ENCODE measurements around the gene ATAD3B.
"Not testable (repeated sequence)": the region's sequence is repeated elsewhere in the genome, so short reads cannot be mapped to it uniquely, and the experiment has no call there.

Gene ATAD3B

DNA sequence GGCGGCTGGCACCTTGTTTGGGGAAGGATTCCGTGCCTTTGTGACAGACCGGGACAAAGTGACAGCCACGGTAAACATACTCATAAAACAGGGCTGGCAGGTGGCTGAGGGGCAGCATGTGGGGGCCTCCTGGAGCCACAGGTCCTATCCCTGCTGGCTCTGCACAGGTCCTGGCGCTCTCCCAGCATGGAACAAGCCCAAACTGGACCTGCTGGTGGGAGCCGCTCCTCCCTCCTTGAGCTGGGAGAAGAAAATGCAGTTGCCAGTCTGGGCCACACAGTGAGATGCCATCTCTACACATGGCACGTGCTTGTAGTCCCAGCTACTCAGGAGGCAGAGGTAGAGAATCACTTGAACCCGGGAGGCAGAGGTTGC, 19.2 kb upstream of the ATAD3B start:
- H3K56ac ChIP-seq (ENCODE audit: low read length); H2BK15ac ChIP-seq (replicated peaks; ENCODE audit: low read depth); H3K4me1 ChIP-seq (ENCODE audit: control insufficient read depth, low read depth, low read length); H3K18ac ChIP-seq (ENCODE audit: low read length); H3K4me2 ChIP-seq (ENCODE audit: low read length); H3K36me3 ChIP-seq (ENCODE audit: control insufficient read depth, insufficient read depth, low read length); H3K27ac ChIP-seq (ENCODE audit: low read depth, low read length); H2BK5ac ChIP-seq (ENCODE audit: low read length); H3K4me3 ChIP-seq (ENCODE audit: low read length); H2AK5ac ChIP-seq (ENCODE audit: low read length); H4K8ac ChIP-seq (ENCODE audit: low read depth, low read length); H3K79me2 ChIP-seq (ENCODE audit: control insufficient read depth, insufficient read depth, low read length); H3K9ac ChIP-seq (ENCODE audit: low read length); H4K5ac ChIP-seq (ENCODE audit: low read length); H3K27me3 ChIP-seq (ENCODE audit: insufficient read depth, low read length, poor library complexity); H3K79me1 ChIP-seq (ENCODE audit: low read length); DNase-seq; H3K4ac ChIP-seq (ENCODE audit: low read depth, low read length); H2BK120ac ChIP-seq (ENCODE audit: low read depth, low read length); H3K23ac ChIP-seq (ENCODE audit: low read length): not testable (repeated sequence)
- WGBS (ENCODE audit: extremely low coverage, insufficient coverage, low lambda C conversion rate), result no CpG with 5 or more reads among the region's 8 CpGs

- Histone ChIP-seq H3K36me3 (ENCODE audit: control insufficient read depth, insufficient read depth, low read length) (no peaks in the 10 kb centered on the region), H3K9ac (ENCODE audit: low read length) (no peak overlapping the region), H3K4ac (ENCODE audit: low read depth, low read length) (no peak overlapping the region), H4K5ac (ENCODE audit: low read length) (no peak overlapping the region), H2BK5ac (ENCODE audit: low read length) (no peak overlapping the region), H3K56ac (ENCODE audit: low read length) (no peak overlapping the region), H4K8ac (ENCODE audit: low read depth, low read length) (no peak overlapping the region), H2AK5ac (ENCODE audit: low read length) (no peak overlapping the region), H2BK15ac (replicated peaks; ENCODE audit: low read depth) (no peak overlapping the region), H3K27ac (ENCODE audit: low read depth, low read length) (no peak overlapping the region), H3K23ac (ENCODE audit: low read length) (no peak overlapping the region), H3K4me1 (ENCODE audit: control insufficient read depth, low read depth, low read length) (no peaks in the 10 kb centered on the region), H3K18ac (ENCODE audit: low read length) (no peak overlapping the region), H3K4me3 (ENCODE audit: low read length) (no peak overlapping the region), H3K79me1 (ENCODE audit: low read length) (no peaks in the 10 kb centered on the region), H3K79me2 (ENCODE audit: control insufficient read depth, insufficient read depth, low read length) (no peaks in the 10 kb centered on the region), H3K27me3 (ENCODE audit: insufficient read depth, low read length, poor library complexity) (no peaks in the 10 kb centered on the region), H2BK120ac (ENCODE audit: low read depth, low read length) (no peak overlapping the region), H3K4me2 (ENCODE audit: low read length) (no peak overlapping the region)
- DNase-seq, result no peak
- WGBS (ENCODE audit: extremely low coverage, insufficient coverage, low lambda C conversion rate), result no CpG with 5 or more reads among the region's 16 CpGs
Observed at GRCh38 chr1:1452882-1453281, 18.7 kb upstream of the ATAD3B start.

GRCh38 chr1:1454286-1455056, 17.1 kb upstream of the ATAD3B start:
- not testable (repeated sequence) for H2BK120ac ChIP-seq (ENCODE audit: low read depth, low read length); H3K79me2 ChIP-seq (ENCODE audit: control insufficient read depth, insufficient read depth, low read length); H3K36me3 ChIP-seq (ENCODE audit: control insufficient read depth, insufficient read depth, low read length); H3K56ac ChIP-seq (ENCODE audit: low read length); H3K9ac ChIP-seq (ENCODE audit: low read length); H4K8ac ChIP-seq (ENCODE audit: low read depth, low read length); H3K27me3 ChIP-seq (ENCODE audit: insufficient read depth, low read length, poor library complexity); H2AK5ac ChIP-seq (ENCODE audit: low read length); H2BK15ac ChIP-seq (replicated peaks; ENCODE audit: low read depth); H3K23ac ChIP-seq (ENCODE audit: low read length); H3K4me2 ChIP-seq (ENCODE audit: low read length); H3K18ac ChIP-seq (ENCODE audit: low read length); H2BK5ac ChIP-seq (ENCODE audit: low read length); H3K79me1 ChIP-seq (ENCODE audit: low read length); H3K27ac ChIP-seq (ENCODE audit: low read depth, low read length); H3K4ac ChIP-seq (ENCODE audit: low read depth, low read length); H4K5ac ChIP-seq (ENCODE audit: low read length); DNase-seq; H3K4me3 ChIP-seq (ENCODE audit: low read length); H3K4me1 ChIP-seq (ENCODE audit: control insufficient read depth, low read depth, low read length)
- no CpG with 5 or more reads among the region's 41 CpGs for WGBS (ENCODE audit: extremely low coverage, insufficient coverage, low lambda C conversion rate)

DNA sequence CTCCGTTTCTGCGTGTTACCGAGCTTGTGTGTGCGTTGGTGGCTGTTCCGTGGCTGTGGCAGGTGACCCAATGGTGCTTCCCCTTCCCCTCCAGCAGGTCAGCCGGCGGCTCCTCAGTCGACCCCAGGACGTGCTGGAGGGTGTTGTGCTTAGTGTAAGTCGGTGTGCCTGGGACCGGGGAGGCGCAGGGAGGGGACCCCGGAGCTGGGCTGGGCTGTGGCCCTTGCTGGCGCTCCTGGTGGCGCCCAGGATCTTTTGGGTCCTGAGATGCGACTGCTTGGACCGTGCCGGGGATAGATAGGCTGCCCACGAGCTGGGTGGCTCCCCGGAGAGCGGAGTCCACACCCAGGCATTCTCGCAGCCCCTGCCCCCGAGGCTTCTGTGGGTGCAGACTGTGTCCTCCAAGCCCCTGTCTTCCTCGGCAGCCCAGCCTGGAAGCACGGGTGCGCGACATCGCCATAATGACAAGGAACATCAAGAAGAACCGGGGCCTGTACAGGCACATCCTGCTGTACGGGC, 16.1 kb upstream of the ATAD3B start:
- no peaks in the 10 kb centered on the region for H3K79me1 ChIP-seq (ENCODE audit: low read length)
- DNase-seq, result no peak
- no peak overlapping the region for H2BK15ac ChIP-seq (replicated peaks; ENCODE audit: low read depth)
- no peak overlapping the region for H3K23ac ChIP-seq (ENCODE audit: low read length)
- no peaks in the 10 kb centered on the region for H3K27me3 ChIP-seq (ENCODE audit: insufficient read depth, low read length, poor library complexity)
- H3K79me2 ChIP-seq (ENCODE audit: control insufficient read depth, insufficient read depth, low read length), result no peaks in the 10 kb centered on the region
- no peak overlapping the region for H2AK5ac ChIP-seq (ENCODE audit: low read length)
- H2BK5ac ChIP-seq (ENCODE audit: low read length), result no peak overlapping the region
- no peaks in the 10 kb centered on the region for H3K4me1 ChIP-seq (ENCODE audit: control insufficient read depth, low read depth, low read length)
- H4K8ac ChIP-seq (ENCODE audit: low read depth, low read length), result no peak overlapping the region
- no peak overlapping the region for H3K9ac ChIP-seq (ENCODE audit: low read length)
- H3K56ac ChIP-seq (ENCODE audit: low read length), result no peak overlapping the region
- no peak overlapping the region for H3K4me2 ChIP-seq (ENCODE audit: low read length)
- H3K4me3 ChIP-seq (ENCODE audit: low read length), result no peak overlapping the region
- H3K36me3 ChIP-seq (ENCODE audit: control insufficient read depth, insufficient read depth, low read length), result no peaks in the 10 kb centered on the region
- WGBS (ENCODE audit: extremely low coverage, insufficient coverage, low lambda C conversion rate), result no CpG with 5 or more reads among the region's 30 CpGs
- H3K4ac ChIP-seq (ENCODE audit: low read depth, low read length), result no peak overlapping the region
- H3K18ac ChIP-seq (ENCODE audit: low read length), result no peak overlapping the region
- H4K5ac ChIP-seq (ENCODE audit: low read length), result no peak overlapping the region
- H2BK120ac ChIP-seq (ENCODE audit: low read depth, low read length), result no peak overlapping the region
- no peak overlapping the region for H3K27ac ChIP-seq (ENCODE audit: low read depth, low read length)

DNA sequence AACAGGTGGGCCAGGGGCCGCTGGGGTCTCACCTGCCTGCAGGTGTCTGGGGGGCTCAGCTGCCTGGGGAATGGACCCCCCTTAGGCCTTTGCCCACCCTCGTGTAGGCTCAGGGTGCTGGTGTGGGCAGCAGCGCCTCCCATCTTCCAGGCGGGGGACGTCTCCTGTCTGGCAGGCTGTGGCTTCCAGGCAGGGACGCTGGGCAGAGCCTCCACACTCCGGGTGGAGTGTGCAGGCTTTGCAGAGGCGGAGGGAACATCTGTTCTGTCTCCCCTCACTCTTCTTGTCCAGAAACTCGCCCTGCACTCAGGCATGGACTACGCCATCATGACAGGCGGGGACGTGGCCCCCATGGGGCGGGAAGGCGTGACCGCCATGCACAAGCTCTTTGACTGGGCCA, 15.6 kb upstream of the ATAD3B start:
- not testable (repeated sequence) for H3K23ac ChIP-seq (ENCODE audit: low read length); H3K79me2 ChIP-seq (ENCODE audit: control insufficient read depth, insufficient read depth, low read length); H3K4me2 ChIP-seq (ENCODE audit: low read length); H2BK120ac ChIP-seq (ENCODE audit: low read depth, low read length); H3K56ac ChIP-seq (ENCODE audit: low read length); H2BK5ac ChIP-seq (ENCODE audit: low read length); H3K18ac ChIP-seq (ENCODE audit: low read length); H3K4me3 ChIP-seq (ENCODE audit: low read length); H3K4me1 ChIP-seq (ENCODE audit: control insufficient read depth, low read depth, low read length); H3K27ac ChIP-seq (ENCODE audit: low read depth, low read length); H2AK5ac ChIP-seq (ENCODE audit: low read length); H3K9ac ChIP-seq (ENCODE audit: low read length); H3K4ac ChIP-seq (ENCODE audit: low read depth, low read length); H3K27me3 ChIP-seq (ENCODE audit: insufficient read depth, low read length, poor library complexity); H4K5ac ChIP-seq (ENCODE audit: low read length); DNase-seq; H4K8ac ChIP-seq (ENCODE audit: low read depth, low read length); H3K79me1 ChIP-seq (ENCODE audit: low read length); H3K36me3 ChIP-seq (ENCODE audit: control insufficient read depth, insufficient read depth, low read length); H2BK15ac ChIP-seq (replicated peaks; ENCODE audit: low read depth)
- no CpG with 5 or more reads among the region's 15 CpGs for WGBS (ENCODE audit: extremely low coverage, insufficient coverage, low lambda C conversion rate)

Measured in mesendoderm (in vitro differentiated cells).